Calu3 (cell line): ENCODE data around the gene STRADB. TPM values are rescaled to one million over a fixed set of nuclear protein-coding genes. Genes with fewer than 3 reads are reported as not detected.

Source experiments
- BruUV-seq: library from RNA; stranded (reverse); fragments of 400-500 nt; replicated peaks from 2 replicates; lab custom pipeline; 2021; lab: Mats Ljungman, UMichigan
- CTCF ChIA-PET: fragments of 300-600 bp; sonication (Branson Sonifier 250); formaldehyde crosslinking; loops from one replicate; lab custom pipeline; 2022; ENCODE audit warnings: antibody characterized with exemption; lab: Charles Lee
- DNase-seq: peaks from one replicate; pipeline ENCODE4 v3.0.0; 2022
- H3K27ac Mint-ChIP-seq: one replicate; pipeline ENCODE4 v1.8.0; 2022; ENCODE audit warnings: mixed read lengths; ENCODE audit not compliant: unreplicated experiment
- H3K27me3 Mint-ChIP-seq: one replicate; pipeline ENCODE4 v1.8.0; 2022; ENCODE audit warnings: mixed read lengths; ENCODE audit not compliant: unreplicated experiment
- H3K36me3 Mint-ChIP-seq: one replicate; pipeline ENCODE4 v1.8.0; 2022; ENCODE audit warnings: mild to moderate bottlenecking, moderate library complexity, mixed read lengths; ENCODE audit not compliant: insufficient read depth, unreplicated experiment
- H3K4me1 Mint-ChIP-seq: one replicate; pipeline ENCODE4 v1.8.0; 2022; ENCODE audit warnings: mild to moderate bottlenecking, low read depth, mixed read lengths; ENCODE audit not compliant: unreplicated experiment
- H3K4me3 Mint-ChIP-seq: one replicate; pipeline ENCODE4 v1.8.0; 2022; ENCODE audit warnings: mild to moderate bottlenecking, low read depth, moderate library complexity, mixed read lengths; ENCODE audit not compliant: unreplicated experiment
- H3K9me3 Mint-ChIP-seq: one replicate; pipeline ENCODE4 v1.8.0; 2022; ENCODE audit warnings: low read depth, mixed read lengths; ENCODE audit not compliant: unreplicated experiment
- intact Hi-C: fragments of 100-400 bp; cut with micrococcal nuclease; formaldehyde crosslinking; loops from one replicate; pipeline ENCODE4 v1.10.0; 2022; ENCODE audit not compliant: unreplicated experiment
- total RNA-seq: library from RNA; stranded (reverse); gene quantifications from 2 replicates; pipeline ENCODE4 v1.2.3, GENCODE V29; 2022
- TF ChIP-seq, protein P1 (sequence below): fragments of 200-600 bp; IDR thresholded peaks from one replicate; pipeline ENCODE4 v1.8.0; 2022; ENCODE audit warnings: antibody characterized with exemption; ENCODE audit not compliant: unreplicated experiment

Gene STRADB
- total RNA-seq, 1 experiment from 2014 or later = 19.0 TPM

GRCh38 chr2:201502713-201503112 lies 51.2 kb downstream of the STRADB start:
- CTCF ChIA-PET = interaction anchor here (0.7 kb wide), 1 partner anchor 29 kb away, joined by 3 read pairs; no protein-coding TSS in a partner anchor
- Mint-ChIP-seq H3K4me3 (no peak overlapping the region), H3K9me3 (peaks cover 11% of the 10 kb centered on the region), H3K27me3 (no peaks in the 10 kb centered on the region), H3K27ac (no peak overlapping the region), H3K4me1 (no peaks in the 10 kb centered on the region), H3K36me3 (no peaks in the 10 kb centered on the region)
- DNase-seq = no peak
- intact Hi-C loops = no loop called here
- BruUV-seq = no TSS peak
- TF ChIP-seq, protein P1, sequence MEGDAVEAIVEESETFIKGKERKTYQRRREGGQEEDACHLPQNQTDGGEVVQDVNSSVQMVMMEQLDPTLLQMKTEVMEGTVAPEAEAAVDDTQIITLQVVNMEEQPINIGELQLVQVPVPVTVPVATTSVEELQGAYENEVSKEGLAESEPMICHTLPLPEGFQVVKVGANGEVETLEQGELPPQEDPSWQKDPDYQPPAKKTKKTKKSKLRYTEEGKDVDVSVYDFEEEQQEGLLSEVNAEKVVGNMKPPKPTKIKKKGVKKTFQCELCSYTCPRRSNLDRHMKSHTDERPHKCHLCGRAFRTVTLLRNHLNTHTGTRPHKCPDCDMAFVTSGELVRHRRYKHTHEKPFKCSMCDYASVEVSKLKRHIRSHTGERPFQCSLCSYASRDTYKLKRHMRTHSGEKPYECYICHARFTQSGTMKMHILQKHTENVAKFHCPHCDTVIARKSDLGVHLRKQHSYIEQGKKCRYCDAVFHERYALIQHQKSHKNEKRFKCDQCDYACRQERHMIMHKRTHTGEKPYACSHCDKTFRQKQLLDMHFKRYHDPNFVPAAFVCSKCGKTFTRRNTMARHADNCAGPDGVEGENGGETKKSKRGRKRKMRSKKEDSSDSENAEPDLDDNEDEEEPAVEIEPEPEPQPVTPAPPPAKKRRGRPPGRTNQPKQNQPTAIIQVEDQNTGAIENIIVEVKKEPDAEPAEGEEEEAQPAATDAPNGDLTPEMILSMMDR = no peak

GRCh38 chr2:201507725-201508124 lies 56.2 kb downstream of the STRADB start:
- no TSS peak for BruUV-seq
- no peaks in the 10 kb centered on the region for H3K4me1 Mint-ChIP-seq
- DNase-seq = no peak
- peaks cover 9% of the 10 kb centered on the region for H3K9me3 Mint-ChIP-seq
- H3K36me3 Mint-ChIP-seq = no peaks in the 10 kb centered on the region
- intact Hi-C loops = no loop called here
- CTCF ChIA-PET = no interaction called here
- H3K4me3 Mint-ChIP-seq = no peak overlapping the region
- TF ChIP-seq, protein P1 = no peak
- H3K27me3 Mint-ChIP-seq = no peaks in the 10 kb centered on the region
- H3K27ac Mint-ChIP-seq = no peak overlapping the region

DNA sequence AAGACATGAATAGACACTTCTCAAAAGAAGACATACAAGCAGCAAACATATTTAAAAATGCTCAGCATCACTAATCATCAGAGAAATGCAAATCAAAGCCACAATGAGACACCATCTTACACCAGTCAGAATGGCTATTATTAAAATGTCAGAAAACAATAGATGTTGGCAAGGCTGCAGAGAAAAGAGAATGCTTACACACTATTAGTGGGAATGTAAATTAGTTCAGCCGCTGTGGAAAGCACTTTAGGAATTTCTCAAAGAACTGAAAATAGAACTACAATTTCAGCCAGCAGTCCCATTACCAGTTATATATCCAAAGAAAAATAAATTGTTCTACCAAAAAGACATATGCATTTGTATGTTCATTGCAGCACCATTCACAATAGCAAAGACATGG lies 61.7 kb downstream of the STRADB start:
- CTCF ChIA-PET = interaction anchor here (0.6 kb wide), 1 partner anchor 1194 kb away, joined by 10 read pairs; no protein-coding TSS in a partner anchor
- H3K36me3 Mint-ChIP-seq = no peaks in the 10 kb centered on the region
- no TSS peak for BruUV-seq

DNA sequence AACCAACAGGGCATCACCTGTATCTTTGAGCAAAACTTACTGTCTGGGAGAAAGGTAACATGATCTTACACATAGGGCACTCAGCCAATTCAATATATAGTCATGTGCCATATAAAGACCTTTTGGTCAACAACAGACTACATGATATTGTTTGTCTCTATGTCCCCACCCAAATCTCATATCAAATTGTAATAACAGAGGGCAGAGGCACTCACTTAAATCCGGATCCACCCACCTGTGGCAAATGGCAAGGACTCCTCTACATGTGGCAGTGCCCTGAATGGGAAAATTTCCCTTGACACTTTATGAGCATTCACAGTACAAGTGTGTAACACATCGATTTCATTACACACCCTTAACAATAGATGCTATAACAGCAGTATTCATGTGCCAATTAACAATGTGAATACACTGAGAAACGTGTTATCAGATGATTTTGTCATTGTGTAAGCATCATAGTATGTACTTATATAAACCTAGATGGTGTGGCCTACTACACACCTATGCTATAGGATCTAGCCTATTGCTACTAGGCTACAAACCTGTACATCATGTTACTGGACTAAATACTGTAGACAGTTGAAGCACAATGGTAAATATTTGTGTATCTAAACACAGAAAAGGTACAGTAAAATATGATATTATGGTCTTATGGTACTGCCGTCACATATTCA lies 64.2 kb downstream of the STRADB start:
- peaks cover 7% of the 10 kb centered on the region for H3K27me3 Mint-ChIP-seq
- CTCF ChIA-PET = no interaction called here
- no TSS peak for BruUV-seq
- H3K4me1 Mint-ChIP-seq = no peaks in the 10 kb centered on the region
- TF ChIP-seq, protein P1 = no peak
- no peaks in the 10 kb centered on the region for H3K36me3 Mint-ChIP-seq
- no peak overlapping the region for H3K4me3 Mint-ChIP-seq
- intact Hi-C loops = no loop called here
- no peaks in the 10 kb centered on the region for H3K9me3 Mint-ChIP-seq
- DNase-seq = no peak
- no peak overlapping the region for H3K27ac Mint-ChIP-seq

More for the DNA sequence above, 61.7 kb downstream of the STRADB start:
- no peaks in the 10 kb centered on the region for H3K9me3 Mint-ChIP-seq
- H3K4me3 Mint-ChIP-seq = no peak overlapping the region
- DNase-seq = no peak
- H3K27ac Mint-ChIP-seq = no peak overlapping the region
- TF ChIP-seq, protein P1 = no peak
- intact Hi-C loops = no loop called here
- H3K27me3 Mint-ChIP-seq = no peaks in the 10 kb centered on the region
- no peaks in the 10 kb centered on the region for H3K4me1 Mint-ChIP-seq
